K562 (cell line): ENCODE data around the gene URI1. TPM values are rescaled to one million over a fixed set of nuclear protein-coding genes. Genes with fewer than 3 reads are reported as not detected.

Source experiments
- ATAC-seq: fragments of 200-7000 bp; cut with Tn5 transposase; 3 replicates; pipeline ENCODE4 v1.9.1; 2020; ENCODE audit warnings: moderate library complexity
- BruUV-seq: library from RNA; stranded (reverse); fragments of 400-500 nt; replicated peaks from 2 replicates; lab custom pipeline; 2021; lab: Mats Ljungman, UMichigan
- CTCF ChIA-PET: fragments of 300-600 bp; formaldehyde crosslinking; extraction: SDS; loops from one replicate; lab custom pipeline; 2021; ENCODE audit warnings: low intra/inter-chr PET ratio; lab: Yijun Ruan, JAX
- POLR2A ChIA-PET: fragments of 300-600, 350-650 bp; sonication (Branson Sonifier 250); formaldehyde crosslinking; extraction: SDS; loops from one replicate; lab custom pipeline; 2021; ENCODE audit warnings: antibody characterized with exemption, inconsistent platforms; lab: Yijun Ruan, JAX
- DNase-seq, 4 experiments: peaks; one replicate each; pipeline versions ENCODE4 v3.0.0 to v3.0.0-alpha.2; 2011 to 2018; ENCODE audit warnings: low spot score in 3 of 4, mixed read lengths in 3 of 4; ENCODE audit errors: extremely low read depth in 1 of 4
- FAIRE-seq: peaks from 2 replicates; lab custom pipeline; 2011; peaks lifted over from hg19 to GRCh38; lab: Jason Lieb, UNC
- H2AFZ ChIP-seq: 2 replicates; pipeline ENCODE4 v1.6.0; 2011; ENCODE audit warnings: low read depth, low read length, control low read depth, inconsistent platforms
- H3K27ac ChIP-seq: fragments of 200-600 bp; 3 replicates; pipeline ENCODE4 v1.8.0; 2011; ENCODE audit warnings: low read depth, mild to moderate bottlenecking, control low read depth, inconsistent platforms, low read length, moderate library complexity, mixed read lengths; ENCODE audit errors: extremely low read depth
- H3K27me3 ChIP-seq, 2 experiments: fragments of 300-600 bp in 1 of 2; 2 replicates in 1 of 2; 3 replicates in 1 of 2; pipeline versions ENCODE4 v1.6.0 to v1.8.0; 2011; ENCODE audit warnings: inconsistent platforms in 2 of 2, low read length in 2 of 2, mild to moderate bottlenecking in 1 of 2, mixed read lengths in 1 of 2, moderate library complexity in 1 of 2; ENCODE audit not compliant: control insufficient read depth in 2 of 2, insufficient read depth in 2 of 2
- H3K36me3 ChIP-seq: fragments of 300-600 bp; 3 replicates; pipeline ENCODE4 v1.8.0; 2011; ENCODE audit warnings: mild to moderate bottlenecking, low read length, inconsistent platforms; ENCODE audit not compliant: control insufficient read depth, insufficient read depth
- H3K4me1 ChIP-seq, 2 experiments: fragments of 200-600 bp in 1 of 2; replicated peaks in 1 of 2; 2 replicates in 1 of 2; 3 replicates in 1 of 2; pipeline versions ENCODE4 v1.5.1 to v1.8.0; 2011; ENCODE audit warnings: inconsistent platforms in 2 of 2, low read length in 2 of 2, mild to moderate bottlenecking in 1 of 2, mixed read lengths in 1 of 2, moderate library complexity in 1 of 2; ENCODE audit not compliant: control insufficient read depth in 2 of 2, insufficient read depth in 2 of 2
- H3K4me2 ChIP-seq: 2 replicates; pipeline ENCODE4 v1.6.1; 2011; ENCODE audit warnings: low read length, control low read depth, inconsistent platforms, mixed read lengths; ENCODE audit not compliant: insufficient read depth
- H3K4me3 ChIP-seq: fragments of 200-600 bp; sonication (generic), shearing (Covaris generic); 2 replicates; pipeline ENCODE4 v1.5.1; 2016; ENCODE audit warnings: control low read depth, inconsistent platforms
- H3K79me2 ChIP-seq: fragments of 200-600 bp; 3 replicates; pipeline ENCODE4 v1.8.0; 2011; ENCODE audit warnings: low read length, inconsistent platforms; ENCODE audit not compliant: control insufficient read depth, insufficient read depth
- H3K9ac ChIP-seq, 2 experiments: 2 replicates each; pipeline versions ENCODE4 v1.6.0 to v1.6.1; 2011; ENCODE audit warnings: low read depth in 2 of 2, low read length in 2 of 2, control low read depth in 1 of 2, inconsistent platforms in 1 of 2, mild to moderate bottlenecking in 1 of 2, mixed read lengths in 1 of 2; ENCODE audit not compliant: insufficient read depth in 1 of 2
- H3K9me1 ChIP-seq: one replicate; pipeline ENCODE4 v1.6.0; 2011; ENCODE audit warnings: inconsistent platforms, mild to moderate bottlenecking, low read length, moderate library complexity; ENCODE audit not compliant: control insufficient read depth, insufficient read depth
- H3K9me3 ChIP-seq: replicated peaks from 2 replicates; pipeline ENCODE4 v1.5.1; 2011; ENCODE audit warnings: low read depth, low read length, inconsistent platforms; ENCODE audit not compliant: control insufficient read depth, insufficient read depth
- H4K20me1 ChIP-seq: replicated peaks from 2 replicates; pipeline ENCODE4 v1.6.1; 2011; ENCODE audit warnings: low read length, inconsistent platforms, mixed read lengths; ENCODE audit not compliant: control insufficient read depth, insufficient read depth
- CEBPB ChIP-seq: fragments of 450-650 bp; IDR thresholded peaks from 2 replicates; pipeline ENCODE4 v1.6.1; 2016; ENCODE audit warnings: missing genetic modification characterization, missing compliant biosample characterization
- GABPA ChIP-seq: fragments of 200-800 bp; sonication (Bioruptor generic); conservative IDR thresholded peaks from 2 replicates; pipeline ENCODE4 v1.6.1; 2016; ENCODE audit warnings: low read depth, missing genetic modification characterization, missing compliant biosample characterization
- MEIS2 ChIP-seq: fragments of 450-650 bp; IDR thresholded peaks from 2 replicates; pipeline ENCODE4 v1.6.1; 2014; ENCODE audit warnings: mild to moderate bottlenecking; ENCODE audit not compliant: partially characterized antibody
- NFIX ChIP-seq: fragments of 250-450 bp; sonication (Bioruptor Pico); IDR thresholded peaks from 2 replicates; pipeline ENCODE4 v1.4.0; 2020; ENCODE audit warnings: low read depth, mild to moderate bottlenecking, moderate library complexity
- PKNOX1 ChIP-seq: fragments of 450-650 bp; IDR thresholded peaks from 2 replicates; pipeline ENCODE4 v1.6.1; 2016
- TRIM24 ChIP-seq, 2 experiments: fragments of 450-650 bp; IDR thresholded peaks; 2 replicates each; pipeline ENCODE4 v1.6.1; 2016
- ZNF124 ChIP-seq: sonication (generic); formaldehyde crosslinking; IDR thresholded peaks from 2 replicates; pipeline ENCODE4 v1.8.1; 2022; ENCODE audit warnings: missing genetic modification reagents
- ZNF282 ChIP-seq: sonication (generic); formaldehyde crosslinking; IDR thresholded peaks from 2 replicates; pipeline ENCODE4 v1.8.1; 2023; ENCODE audit warnings: missing genetic modification reagents
- WGBS: fragments of 100-300 bp; shearing (Covaris generic); methylation state at CpG from one replicate; pipeline ENCODE4 v1.1.6; 2016; ENCODE audit warnings: low coverage, mixed read lengths; ENCODE audit not compliant: insufficient coverage; ENCODE audit errors: missing lambda C conversion rate; 5-methylcytosine and 5-hydroxymethylcytosine counted together
- in situ Hi-C: fragments of 300-500 bp; cut with MboI; formaldehyde crosslinking; loops from 4 replicates; pipeline ENCODE4 v1.15.0; 2018; ENCODE audit warnings: inconsistent platforms, mixed read lengths
- intact Hi-C: fragments of 100-400 bp; cut with micrococcal nuclease; formaldehyde crosslinking; loops from 2 replicates; pipeline ENCODE4 v1.14.2; 2022
- polyA plus RNA-seq, 8 experiments: library from polyadenylated mRNA; depleted of rRNA in 4 of 8; stranded (reverse) in 5 of 8; unstranded in 3 of 8; fragments of >200 nt; fragmentation: Nextera tagmentation in 2 of 8; fragmentation: Illumina TruSeq in 1 of 8; extraction: Ambion mirVana in 2 of 8; extraction: Trizol in 1 of 8; gene quantifications; 2 replicates each; pipeline versions ENCODE4 v1.2.1 to v1.2.3, GENCODE V29; 2011 to 2014; ENCODE audit warnings: inconsistent platforms in 1 of 8, missing spikeins in 1 of 8
- total RNA-seq, 7 experiments: library from RNA; depleted of rRNA in 6 of 7; stranded (reverse); fragments of >200 nt in 6 of 7; fragmentation: Illumina TruSeq in 2 of 7; extraction: Trizol in 2 of 7; gene quantifications; 2 replicates each; pipeline versions ENCODE4 v1.2.1 to v1.2.3, GENCODE V29; 2011 to 2021; ENCODE audit warnings: low replicate concordance in 1 of 7

URI1 gene
- total and polyA plus RNA-seq, 9 of the 15 experiments (the other 6 are each of a cell fraction or from before 2014, with no cell fraction given), result 16.9 to 87.4 (median 63.9) TPM

- no peak overlapping the region for H3K4me2 ChIP-seq
- in situ Hi-C loops (no loop called here), intact Hi-C loops (no loop called here)
- WGBS, result 50% methylated on average over 4 of the region's 4 CpGs
- H4K20me1 ChIP-seq, result peaks cover 5% of the 10 kb centered on the region; the same call in 1 of the 2 replicates
- DNase-seq (no peak), FAIRE-seq (no peak), ATAC-seq (peak; percentile 23; the same call in 2 of the 3 replicates)
- BruUV-seq, result no TSS peak
- H3K4me1 ChIP-seq, result peaks cover 3 to 12% of the 10 kb centered on the region in 2 experiments; a peak in 3 of 5 replicates
- H3K36me3 ChIP-seq, result peaks cover 20% of the 10 kb centered on the region
- ChIA-PET POLR2A (no interaction called here), CTCF (no interaction called here)
- H2AFZ ChIP-seq, result no peak overlapping the region
- TF ChIP-seq ZNF124 (CRISPR knock-in tag) (no peak), GABPA (tag) (0 out of 2 replicates have a peak, but pooled peaks have one; percentile 4), CEBPB (tag) (peak; percentile 48; the same call in 1 of the 2 replicates), PKNOX1 (peak; percentile 57; the same call in 1 of the 2 replicates), MEIS2 (peak; percentile 25), NFIX (CRISPR knock-in tag) (no peak), ZNF282 (no peak), TRIM24 (IDR thresholded peaks at IDR 0.05) (peak; percentile 32 to 42; a peak in 1 of 4 replicates)
- H3K9ac ChIP-seq, result no peak overlapping the region
- no peaks in the 10 kb centered on the region for H3K9me1 ChIP-seq
- no peak overlapping the region for H3K4me3 ChIP-seq
- H3K79me2 ChIP-seq, result peaks cover 90% of the 10 kb centered on the region
- H3K27ac ChIP-seq, result peak overlapping the region; percentile 3; the same call in 1 of the 3 replicates
- H3K9me3 ChIP-seq, result no peaks in the 10 kb centered on the region
- H3K27me3 ChIP-seq, result no peaks in the 10 kb centered on the region
Observed at GRCh38 chr19:29952646-29953045, 10.6 kb downstream of the URI1 start.
